GM19035 (cell line): ENCODE measurements around the gene RAPH1.
"Not testable (repeated sequence)": the region's sequence is repeated elsewhere in the genome, so short reads cannot be mapped to it uniquely, and the experiment has no call there.

Experiments
- ATAC-seq: cut with Tn5 transposase; IDR thresholded peaks from one replicate; pipeline ENCODE4 v1.9.1; 2021; ENCODE audit not compliant: unreplicated experiment

Gene RAPH1

GRCh38 chr2:203437511-203437910 is 97.6 kb downstream of the RAPH1 start:
- ATAC-seq: no peak

- ATAC-seq: no peak
These were observed 98.6 kb downstream of the RAPH1 start for GRCh38 chr2:203436496-203436895.

- ATAC-seq: no peak
These were observed 102.3 kb downstream of the RAPH1 start for GRCh38 chr2:203432811-203433210.

- no peak for ATAC-seq
These were observed 103.5 kb downstream of the RAPH1 start for GRCh38 chr2:203431391-203432185.

- ATAC-seq: not testable (repeated sequence)
These were observed 105.5 kb downstream of the RAPH1 start for GRCh38 chr2:203429643-203430042.

- no peak for ATAC-seq
These were observed 108.0 kb downstream of the RAPH1 start for GRCh38 chr2:203427061-203427460.

GRCh38 chr2:203418271-203418670 is 116.8 kb downstream of the RAPH1 start:
- no peak for ATAC-seq

GRCh38 chr2:203413796-203414195 is 121.3 kb downstream of the RAPH1 start:
- no peak for ATAC-seq

GRCh38 chr2:203412546-203413331 is 122.4 kb downstream of the RAPH1 start:
- ATAC-seq: no peak

GRCh38 chr2:203407496-203407895 is 127.6 kb downstream of the RAPH1 start:
- ATAC-seq: no peak

- ATAC-seq: no peak
These were observed 130.1 kb downstream of the RAPH1 start for GRCh38 chr2:203404996-203405395.

GRCh38 chr2:203400805-203401585 is 134.1 kb downstream of the RAPH1 start:
- no peak for ATAC-seq

GRCh38 chr2:203399031-203399430 is 136.1 kb downstream of the RAPH1 start:
- ATAC-seq: no peak

- ATAC-seq: no peak
These were observed 138.4 kb downstream of the RAPH1 start for GRCh38 chr2:203396667-203397066.

- no peak for ATAC-seq
These were observed 139.2 kb downstream of the RAPH1 start for GRCh38 chr2:203395858-203396257.

- ATAC-seq: no peak
These were observed 140.4 kb downstream of the RAPH1 start for GRCh38 chr2:203394519-203395227.

GRCh38 chr2:203388153-203388552 is 146.9 kb downstream of the RAPH1 start:
- ATAC-seq: not testable (repeated sequence)

GRCh38 chr2:203383038-203383437 is 152.1 kb downstream of the RAPH1 start:
- ATAC-seq: no peak

GRCh38 chr2:203379156-203379555 is 155.9 kb downstream of the RAPH1 start:
- ATAC-seq: no peak

GRCh38 chr2:203376173-203376572 is 158.9 kb downstream of the RAPH1 start:
- ATAC-seq: no peak

- ATAC-seq: not testable (repeated sequence)
These were observed 162.4 kb downstream of the RAPH1 start for GRCh38 chr2:203372706-203373105.
